Activated T-cell treated with anti-CD3 and anti-CD28 coated beads, Interleukin-2, amount 50 U/mL, for 24 hours (primary cell): ENCODE data around the gene BCL2.

Experiments
- DNase-seq: peaks from one replicate; pipeline ENCODE4 v3.0.0-alpha.2; 2020
- H3K27ac Mint-ChIP-seq: 2 replicates; pipeline ENCODE4 v1.8.0; 2020; ENCODE audit warnings: mild to moderate bottlenecking, mixed read lengths
- H3K27me3 Mint-ChIP-seq: 2 replicates; pipeline ENCODE4 v1.8.0; 2020; ENCODE audit warnings: mixed read lengths
- H3K36me3 Mint-ChIP-seq: 2 replicates; pipeline ENCODE4 v1.8.0; 2020; ENCODE audit warnings: low read depth, mixed read lengths
- H3K4me1 Mint-ChIP-seq: 2 replicates; pipeline ENCODE4 v1.8.0; 2020; ENCODE audit warnings: low read depth, mixed read lengths
- H3K4me3 Mint-ChIP-seq: 2 replicates; pipeline ENCODE4 v1.8.0; 2020; ENCODE audit warnings: mild to moderate bottlenecking, moderate library complexity, mixed read lengths
- H3K9me3 Mint-ChIP-seq: 2 replicates; pipeline ENCODE4 v1.8.0; 2020; ENCODE audit warnings: mixed read lengths

Gene BCL2

GRCh38 chr18:63183952-63184770 is 135.4 kb downstream of the BCL2 start:
- Mint-ChIP-seq H3K4me3 (no peak overlapping the region), H3K4me1 (peaks cover 91% of the 10 kb centered on the region), H3K36me3 (peaks cover 29% of the 10 kb centered on the region), H3K27me3 (no peaks in the 10 kb centered on the region), H3K9me3 (no peaks in the 10 kb centered on the region), H3K27ac (peak overlapping the region; percentile 0)
- DNase-seq: no peak

- Mint-ChIP-seq H3K27me3 (no peaks in the 10 kb centered on the region), H3K9me3 (no peaks in the 10 kb centered on the region), H3K4me1 (peaks cover 90% of the 10 kb centered on the region), H3K36me3 (peaks cover 32% of the 10 kb centered on the region), H3K27ac (peak overlapping the region; percentile 64), H3K4me3 (no peak overlapping the region)
- DNase-seq: no peak
Observed at GRCh38 chr18:63183378-63183777, 136.2 kb downstream of the BCL2 start.

- peaks cover 36% of the 10 kb centered on the region for H3K36me3 Mint-ChIP-seq
- H3K9me3 Mint-ChIP-seq: no peaks in the 10 kb centered on the region
- peaks cover 87% of the 10 kb centered on the region for H3K4me1 Mint-ChIP-seq
- no peak for DNase-seq
- H3K27me3 Mint-ChIP-seq: no peaks in the 10 kb centered on the region
- H3K4me3 Mint-ChIP-seq: no peak overlapping the region
- H3K27ac Mint-ChIP-seq: peak overlapping the region; percentile 48
Observed at GRCh38 chr18:63182861-63183260, 136.7 kb downstream of the BCL2 start.

GRCh38 chr18:63182310-63182772 is 137.2 kb downstream of the BCL2 start:
- H3K4me1 Mint-ChIP-seq: peaks cover 85% of the 10 kb centered on the region
- no peaks in the 10 kb centered on the region for H3K27me3 Mint-ChIP-seq

GRCh38 chr18:63181706-63182309 is 137.8 kb downstream of the BCL2 start:
- Mint-ChIP-seq H3K27me3 (no peaks in the 10 kb centered on the region), H3K9me3 (no peaks in the 10 kb centered on the region), H3K27ac (peak overlapping the region; percentile 74), H3K4me3 (no peak overlapping the region), H3K36me3 (peaks cover 36% of the 10 kb centered on the region), H3K4me1 (peaks cover 80% of the 10 kb centered on the region)
- DNase-seq: no peak

More at GRCh38 chr18:63182310-63182772, 137.2 kb downstream of the BCL2 start:
- Mint-ChIP-seq H3K27ac (peak overlapping the region; percentile 65), H3K36me3 (peaks cover 36% of the 10 kb centered on the region), H3K9me3 (no peaks in the 10 kb centered on the region), H3K4me3 (no peak overlapping the region)
- DNase-seq: no peak

GRCh38 chr18:63180971-63181376 is 138.6 kb downstream of the BCL2 start:
- Mint-ChIP-seq H3K4me3 (no peak overlapping the region), H3K9me3 (no peaks in the 10 kb centered on the region), H3K4me1 (peaks cover 78% of the 10 kb centered on the region), H3K36me3 (peaks cover 39% of the 10 kb centered on the region), H3K27me3 (no peaks in the 10 kb centered on the region), H3K27ac (peak overlapping the region; percentile 74)
- no peak for DNase-seq

GRCh38 chr18:63180321-63180720 is 139.2 kb downstream of the BCL2 start:
- H3K4me3 Mint-ChIP-seq: no peak overlapping the region
- no peaks in the 10 kb centered on the region for H3K27me3 Mint-ChIP-seq
- peaks cover 78% of the 10 kb centered on the region for H3K4me1 Mint-ChIP-seq
- no peaks in the 10 kb centered on the region for H3K9me3 Mint-ChIP-seq
- peak overlapping the region; percentile 74 for H3K27ac Mint-ChIP-seq
- DNase-seq: no peak
- peaks cover 44% of the 10 kb centered on the region for H3K36me3 Mint-ChIP-seq

GRCh38 chr18:63179422-63179821 is 140.1 kb downstream of the BCL2 start:
- DNase-seq: no peak
- H3K4me3 Mint-ChIP-seq: no peak overlapping the region
- peaks cover 49% of the 10 kb centered on the region for H3K36me3 Mint-ChIP-seq
- peaks cover 4% of the 10 kb centered on the region for H3K9me3 Mint-ChIP-seq
- H3K27me3 Mint-ChIP-seq: no peaks in the 10 kb centered on the region
- peak overlapping the region; percentile 22 for H3K27ac Mint-ChIP-seq
- H3K4me1 Mint-ChIP-seq: peaks cover 77% of the 10 kb centered on the region

- Mint-ChIP-seq H3K36me3 (peaks cover 47% of the 10 kb centered on the region), H3K27me3 (no peaks in the 10 kb centered on the region), H3K4me1 (peaks cover 77% of the 10 kb centered on the region), H3K27ac (peak overlapping the region; percentile 45), H3K4me3 (no peak overlapping the region), H3K9me3 (peaks cover 4% of the 10 kb centered on the region)
- DNase-seq: no peak
Observed at GRCh38 chr18:63178971-63179370, 140.6 kb downstream of the BCL2 start.

GRCh38 chr18:63177919-63178821 is 141.4 kb downstream of the BCL2 start:
- Mint-ChIP-seq H3K9me3 (peaks cover 4% of the 10 kb centered on the region), H3K27me3 (no peaks in the 10 kb centered on the region), H3K36me3 (peaks cover 43% of the 10 kb centered on the region), H3K27ac (peak overlapping the region; percentile 27), H3K4me1 (peaks cover 76% of the 10 kb centered on the region), H3K4me3 (no peak overlapping the region)
- DNase-seq: no peak

- H3K27me3 Mint-ChIP-seq: no peaks in the 10 kb centered on the region
- peaks cover 41% of the 10 kb centered on the region for H3K36me3 Mint-ChIP-seq
- peaks cover 73% of the 10 kb centered on the region for H3K4me1 Mint-ChIP-seq
- H3K27ac Mint-ChIP-seq: peak overlapping the region; percentile 27
- peaks cover 4% of the 10 kb centered on the region for H3K9me3 Mint-ChIP-seq
- DNase-seq: no peak
- H3K4me3 Mint-ChIP-seq: no peak overlapping the region
Observed at GRCh38 chr18:63177259-63177658, 142.3 kb downstream of the BCL2 start.

- H3K27ac Mint-ChIP-seq: peak overlapping the region; percentile 69
- H3K27me3 Mint-ChIP-seq: no peaks in the 10 kb centered on the region
- peaks cover 4% of the 10 kb centered on the region for H3K9me3 Mint-ChIP-seq
- no peak for DNase-seq
- peaks cover 38% of the 10 kb centered on the region for H3K36me3 Mint-ChIP-seq
- H3K4me1 Mint-ChIP-seq: peaks cover 67% of the 10 kb centered on the region
- no peak overlapping the region for H3K4me3 Mint-ChIP-seq
Observed at GRCh38 chr18:63175264-63175663, 144.3 kb downstream of the BCL2 start.

GRCh38 chr18:63173983-63174382 is 145.6 kb downstream of the BCL2 start:
- DNase-seq: no peak
- H3K27me3 Mint-ChIP-seq: no peaks in the 10 kb centered on the region
- peaks cover 31% of the 10 kb centered on the region for H3K36me3 Mint-ChIP-seq
- H3K9me3 Mint-ChIP-seq: peaks cover 4% of the 10 kb centered on the region
- no peak overlapping the region for H3K27ac Mint-ChIP-seq
- H3K4me1 Mint-ChIP-seq: peaks cover 66% of the 10 kb centered on the region
- H3K4me3 Mint-ChIP-seq: no peak overlapping the region

GRCh38 chr18:63169853-63170252 is 149.7 kb downstream of the BCL2 start:
- Mint-ChIP-seq H3K36me3 (peaks cover 31% of the 10 kb centered on the region), H3K27ac (peak overlapping the region; percentile 53), H3K4me1 (peaks cover 69% of the 10 kb centered on the region), H3K4me3 (no peak overlapping the region), H3K27me3 (no peaks in the 10 kb centered on the region), H3K9me3 (peaks cover 2% of the 10 kb centered on the region)
- no peak for DNase-seq
